HG02885 (cell line): Measurements from ENCODE around the gene CIROP.
"Not testable (repeated sequence)": the region's sequence is repeated elsewhere in the genome, so short reads cannot be mapped to it uniquely, and the experiment has no call there.

ENCODE experiments used
- ATAC-seq: cut with Tn5 transposase; IDR thresholded peaks from one replicate; pipeline ENCODE4 v1.9.1; 2021; ENCODE audit warnings: mild to moderate bottlenecking; ENCODE audit not compliant: unreplicated experiment, poor library complexity

Gene CIROP

GRCh38 chr14:23115039-23115731, 10.4 kb upstream of the CIROP start:
- ATAC-seq = no peak

GRCh38 chr14:23114669-23115038, 9.9 kb upstream of the CIROP start:
- no peak for ATAC-seq

- ATAC-seq = no peak
Observed at GRCh38 chr14:23114120-23114458, 9.3 kb upstream of the CIROP start.

- no peak for ATAC-seq
Observed at GRCh38 chr14:23113431-23114119, 8.8 kb upstream of the CIROP start.

- ATAC-seq = no peak
Observed at GRCh38 chr14:23112359-23113178, 7.8 kb upstream of the CIROP start.

- ATAC-seq = no peak
Observed at GRCh38 chr14:23110579-23111365, 6.0 kb upstream of the CIROP start.

- no peak for ATAC-seq
Observed at GRCh38 chr14:23109769-23110168, 5.0 kb upstream of the CIROP start.

GRCh38 chr14:23108169-23108568, 3.4 kb upstream of the CIROP start:
- ATAC-seq = not testable (repeated sequence)

- ATAC-seq = not testable (repeated sequence)
Observed at GRCh38 chr14:23107620-23108019, 2.8 kb upstream of the CIROP start.

- no peak for ATAC-seq
Observed at GRCh38 chr14:23106747-23107045, 1.9 kb upstream of the CIROP start.

GRCh38 chr14:23105348-23105824, 597 bp upstream of the CIROP start:
- no peak for ATAC-seq

GRCh38 chr14:23104070-23104590, 659 bp downstream of the CIROP start:
- no peak for ATAC-seq

- ATAC-seq = no peak
Observed at GRCh38 chr14:23103581-23103980, 1.2 kb downstream of the CIROP start.

- no peak for ATAC-seq
Observed at GRCh38 chr14:23102801-23103200, 2.0 kb downstream of the CIROP start.

- ATAC-seq = no peak
Observed at GRCh38 chr14:23101986-23102625, 2.7 kb downstream of the CIROP start.

GRCh38 chr14:23101213-23101970, 3.4 kb downstream of the CIROP start:
- no peak for ATAC-seq

GRCh38 chr14:23099212-23099861, 5.5 kb downstream of the CIROP start:
- no peak for ATAC-seq

GRCh38 chr14:23097786-23098185, 7.0 kb downstream of the CIROP start:
- ATAC-seq = no peak
